Activated T-helper 1 cell treated with Interleukin-2 at 50 U/mL for 16 hours (primary cell): ENCODE results near the gene IFI27.
A peak's percentile ranks its signal among the peaks of the same experiment; 100 is the strongest.
"Not testable (repeated sequence)": the region's sequence is repeated elsewhere in the genome, so short reads cannot be mapped to it uniquely, and the experiment has no call there.

Experiments used
- DNase-seq: peaks from one replicate; pipeline ENCODE4 v3.0.0-alpha.2; 2020; ENCODE audit warnings: low read depth

Gene IFI27

DNA sequence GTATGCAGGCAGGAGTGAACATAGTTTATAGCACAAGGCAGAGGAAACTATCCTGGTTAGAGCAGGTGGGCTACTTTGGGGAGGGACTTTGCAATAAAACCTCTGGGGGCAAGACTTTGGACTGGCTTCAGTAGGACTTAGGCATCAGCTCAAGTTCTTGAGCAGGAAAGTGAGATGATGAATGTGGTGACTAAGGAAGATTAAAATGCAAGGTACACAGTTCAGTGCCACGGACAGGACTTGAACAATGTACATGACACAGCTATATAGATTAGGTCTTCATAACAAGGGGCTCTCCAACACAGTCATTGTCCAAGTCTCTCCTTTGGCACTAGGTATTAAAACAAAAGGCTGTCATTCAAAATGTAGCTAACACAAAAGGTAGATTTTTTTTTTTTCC, 42.1 kb downstream of the IFI27 start:
- DNase-seq: no peak

DNA sequence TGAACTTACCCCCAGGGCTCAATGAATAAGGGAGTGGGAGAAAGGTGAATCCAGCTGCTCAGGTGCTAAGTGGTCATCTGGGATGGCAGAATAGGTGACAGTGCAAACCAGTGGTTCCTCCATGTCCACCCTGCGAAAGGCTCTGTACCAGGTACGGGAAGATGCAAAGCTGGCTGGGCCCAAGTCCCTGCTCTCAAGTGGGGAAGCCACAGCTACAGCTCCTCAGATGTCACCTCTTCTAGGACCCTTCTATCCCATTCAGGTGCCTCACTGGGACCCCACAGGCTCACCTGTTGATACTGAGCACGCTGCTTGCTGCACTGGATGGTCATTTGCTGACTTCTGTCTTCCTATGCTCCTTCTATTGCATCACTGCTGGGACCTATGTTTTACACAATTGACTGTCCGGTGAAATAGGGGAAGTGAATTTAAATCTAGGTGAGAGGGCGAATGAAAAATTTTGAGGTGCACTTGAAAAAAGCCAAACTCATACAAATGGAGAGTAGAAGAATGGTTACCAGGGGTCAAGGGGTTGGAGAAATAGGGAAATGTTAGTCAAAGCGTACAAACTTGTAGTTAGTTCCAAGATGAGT, 43.3 kb downstream of the IFI27 start:
- no peak for DNase-seq

DNA sequence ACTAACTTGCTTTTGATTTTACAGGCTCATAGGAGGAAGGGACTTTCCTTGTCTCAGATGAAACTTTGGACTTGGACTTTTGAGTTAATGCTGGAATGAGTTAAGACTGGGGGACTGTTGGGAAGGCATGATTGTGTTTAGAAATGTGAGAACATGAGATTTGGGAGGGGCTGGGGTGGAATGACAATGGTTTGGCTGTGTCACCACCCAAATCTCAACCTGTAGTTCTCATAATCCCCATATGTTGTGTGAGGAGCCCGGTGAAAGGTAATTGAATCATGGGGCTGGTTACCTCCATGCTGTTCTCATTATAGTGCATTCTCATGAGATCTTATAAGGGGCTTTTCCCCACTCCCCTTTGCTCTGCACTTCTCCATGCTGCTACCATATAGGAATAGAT, 45.6 kb downstream of the IFI27 start:
- not testable (repeated sequence) for DNase-seq

DNA sequence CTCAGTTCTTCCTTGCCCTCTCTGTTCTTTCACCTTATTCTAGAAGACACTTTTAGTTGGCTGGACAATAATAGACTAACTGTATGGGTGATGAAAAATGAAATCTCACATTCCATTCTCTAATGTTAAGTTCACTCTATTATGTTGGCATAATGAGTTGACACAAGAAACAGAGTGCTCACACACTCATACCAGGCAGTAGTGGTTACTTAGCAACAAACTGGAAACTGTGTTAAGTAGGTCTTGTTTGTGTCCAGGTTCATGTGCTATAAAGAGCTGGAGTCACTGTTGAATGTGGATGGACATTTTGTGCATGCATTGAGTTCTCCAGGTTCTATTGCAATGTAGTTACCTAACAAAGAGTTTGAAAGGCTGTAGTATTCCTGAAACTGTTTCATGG, 46.7 kb downstream of the IFI27 start:
- DNase-seq: no peak

DNA sequence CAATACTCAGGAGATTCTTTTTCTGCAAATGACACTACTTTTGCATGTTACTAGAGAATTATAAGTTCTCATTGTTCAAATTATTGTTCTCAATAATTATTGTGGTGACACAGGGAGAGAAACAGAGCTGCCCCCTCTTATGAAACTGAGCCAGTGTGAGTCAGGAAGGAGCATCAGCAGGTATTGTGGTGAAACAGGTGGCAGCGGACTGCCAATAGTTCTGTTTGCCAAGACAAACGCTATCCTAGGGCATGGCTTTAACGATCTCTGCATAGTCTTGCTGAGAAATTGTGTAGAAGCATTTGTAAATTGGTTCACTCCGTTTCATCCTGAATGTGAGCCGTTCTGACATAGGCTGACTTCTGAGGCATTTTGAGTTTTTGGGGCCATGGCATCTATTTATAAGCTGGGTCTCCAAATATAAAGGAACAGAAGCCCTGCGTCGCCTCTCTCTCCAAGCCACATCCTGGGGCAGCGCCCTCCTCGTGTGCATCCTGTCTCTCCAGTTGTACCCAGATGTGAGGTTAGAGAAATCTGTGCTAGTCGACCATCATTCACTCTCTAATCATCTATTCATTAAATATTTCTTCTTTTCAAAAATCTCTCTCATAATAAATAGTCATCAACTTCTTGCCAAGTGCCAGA, 47.8 kb downstream of the IFI27 start:
- peak; percentile 14 for DNase-seq

DNA sequence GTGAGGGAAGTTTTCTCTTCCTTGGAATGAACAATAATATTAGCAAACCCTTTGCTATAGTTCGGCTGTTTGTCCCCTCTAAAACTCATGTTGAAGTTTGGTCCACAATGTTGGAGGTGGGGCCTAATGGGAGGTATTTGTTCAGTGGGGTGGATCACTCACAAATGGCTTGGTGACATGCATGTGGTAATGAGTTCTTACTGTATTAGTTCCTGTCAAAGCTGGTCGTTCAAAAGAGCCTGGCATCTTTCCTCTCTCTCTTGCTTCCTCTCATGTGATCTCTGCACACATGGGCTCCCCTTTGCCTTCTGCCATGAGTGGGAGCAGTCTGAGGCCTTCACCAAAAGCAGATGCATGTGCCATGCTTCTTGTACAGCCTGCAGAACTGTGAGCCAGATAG, 50.5 kb downstream of the IFI27 start:
- DNase-seq: no peak

DNA sequence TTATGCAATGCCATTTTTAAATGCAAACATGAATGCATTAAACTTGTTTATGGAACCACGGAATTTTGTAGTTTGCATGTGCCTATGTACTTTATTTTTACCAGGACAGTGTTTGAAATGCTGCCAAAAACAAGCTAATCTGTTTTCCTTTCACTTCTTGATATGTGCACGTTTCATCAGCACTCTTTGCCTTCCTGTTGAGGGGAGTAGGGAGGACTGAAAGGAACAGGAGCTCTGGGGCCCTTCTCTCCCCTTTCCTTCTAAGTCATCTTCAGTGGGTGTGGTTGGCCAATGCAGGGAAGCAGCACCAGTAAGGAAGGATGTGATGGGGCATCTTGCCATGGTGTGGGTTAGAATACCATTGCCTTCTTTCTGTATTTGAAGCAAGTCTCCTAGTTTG, 51.4 kb downstream of the IFI27 start:
- no peak for DNase-seq

DNA sequence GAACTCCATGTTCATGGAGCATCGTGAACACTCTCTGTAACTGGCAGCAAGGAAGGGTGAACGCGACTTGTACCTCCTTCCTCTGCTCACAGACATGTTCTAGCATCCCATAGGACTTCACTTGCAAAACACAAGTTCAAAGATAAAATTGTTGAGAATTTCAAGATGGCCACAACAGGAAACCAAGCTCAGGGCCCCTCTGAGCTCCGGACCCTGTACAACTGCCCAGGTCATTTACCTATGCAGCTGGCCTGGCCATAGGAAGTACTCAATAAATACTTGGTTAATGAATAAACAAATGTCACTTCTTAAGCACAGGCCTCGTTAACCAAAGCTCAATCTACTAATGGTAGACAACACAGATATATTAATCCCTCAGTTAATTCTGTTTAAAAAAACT, 51.9 kb downstream of the IFI27 start:
- no peak for DNase-seq

DNA sequence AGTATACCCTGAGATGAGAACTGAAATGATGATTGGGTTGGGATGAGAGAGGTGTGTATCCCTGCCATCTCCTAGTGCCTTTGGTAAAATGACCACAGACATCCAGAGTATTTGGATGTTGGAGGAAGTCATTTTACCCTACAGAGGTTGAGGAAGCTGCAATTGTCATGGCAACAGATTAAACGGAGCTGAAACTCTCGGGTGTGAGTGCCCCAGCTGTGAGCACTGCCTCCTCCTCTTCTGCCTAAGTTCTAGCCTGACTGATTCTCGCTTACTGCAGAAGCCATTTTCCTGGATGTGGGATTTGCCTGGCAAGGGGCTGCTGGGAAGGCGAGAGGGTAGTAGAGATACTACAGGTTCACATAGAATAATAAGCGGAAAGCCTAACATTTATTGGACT, 53.3 kb downstream of the IFI27 start:
- DNase-seq: no peak

DNA sequence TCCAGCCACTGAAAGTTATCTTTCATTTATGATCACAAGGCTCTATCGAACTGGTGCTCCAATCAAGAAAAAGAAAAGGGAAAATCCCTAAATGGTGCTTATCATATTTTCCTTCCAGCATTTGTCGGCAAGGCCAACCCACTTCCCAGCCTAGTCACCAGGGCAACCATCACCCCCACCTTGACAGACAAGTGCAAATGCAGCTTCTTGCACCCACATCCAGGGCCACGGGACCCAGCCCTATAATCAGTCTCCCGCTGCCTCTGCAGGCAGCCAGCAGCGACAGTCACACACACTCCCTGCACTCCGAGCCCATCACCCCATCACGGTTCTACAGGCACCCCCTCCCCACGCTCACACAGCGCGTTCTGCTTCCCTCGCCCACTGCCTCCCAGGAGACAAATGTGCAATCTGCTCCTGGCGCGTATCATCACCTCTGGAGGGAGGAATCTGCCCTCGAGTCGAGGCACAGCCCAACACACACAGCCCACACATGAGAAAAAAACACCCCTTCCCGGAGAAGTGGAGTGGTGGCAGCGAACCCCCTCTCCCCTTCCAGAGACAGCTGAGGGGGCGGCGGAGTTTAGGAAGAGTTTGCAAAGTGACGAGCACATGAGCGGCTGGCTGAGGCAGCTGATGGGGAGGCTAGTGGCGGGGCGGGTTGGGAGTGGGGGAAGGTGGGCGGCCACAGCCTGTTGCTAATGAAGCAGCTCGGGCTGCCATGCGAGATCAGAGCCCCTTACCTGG, 54.3 kb downstream of the IFI27 start:
- DNase-seq: no peak

DNA sequence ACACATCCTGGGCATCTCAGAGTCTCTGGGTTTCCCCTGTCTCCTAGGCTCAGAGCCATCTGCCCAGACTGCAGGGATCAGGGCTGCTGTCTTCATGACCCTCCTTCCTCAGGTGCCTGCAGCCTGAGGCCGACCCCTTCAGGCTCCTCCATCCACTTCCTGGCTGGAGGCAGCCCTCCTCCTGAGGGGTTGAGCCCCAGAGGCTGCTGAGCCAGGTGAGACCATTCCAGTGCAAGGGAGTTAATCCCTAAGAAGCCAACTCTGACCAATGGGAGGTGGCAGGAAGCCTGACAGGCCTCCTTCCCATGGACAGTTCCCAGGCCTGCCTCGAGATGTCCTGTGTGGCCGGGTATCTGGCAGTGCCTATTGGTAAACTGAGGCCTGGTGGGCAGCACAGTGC, 55.2 kb downstream of the IFI27 start:
- DNase-seq: no peak
